HEK293T (cell line): ENCODE measurements around the gene RUFY4.
"Not testable (repeated sequence)": the region's sequence is repeated elsewhere in the genome, so short reads cannot be mapped to it uniquely, and the experiment has no call there.

Experiments
- CTCF ChIA-PET: fragments of 350-600 bp; formaldehyde crosslinking; extraction: SDS; loops from one replicate; lab custom pipeline; 2021; ENCODE audit warnings: antibody characterized with exemption, inconsistent platforms; lab: Yijun Ruan, JAX
- POLR2A ChIA-PET: fragments of 350-600 bp; formaldehyde crosslinking; extraction: SDS; loops from one replicate; lab custom pipeline; 2020; ENCODE audit warnings: antibody characterized with exemption, inconsistent platforms; lab: Yijun Ruan, JAX
- DNase-seq: peaks from one replicate; pipeline ENCODE4 v3.0.0; 2012; ENCODE audit warnings: mixed read lengths; ENCODE audit errors: extremely low spot score
- ARNT ChIP-seq: fragments of 450-650 bp; IDR thresholded peaks from 2 replicates; pipeline ENCODE4 v1.6.1; 2017; ENCODE audit warnings: mild to moderate bottlenecking
- BHLHE40 ChIP-seq: fragments of 450-650 bp; IDR thresholded peaks from 2 replicates; pipeline ENCODE4 v1.6.1; 2016; ENCODE audit warnings: mild to moderate bottlenecking, moderate library complexity, borderline replicate concordance
- CTBP1 ChIP-seq: fragments of 450-650 bp; IDR thresholded peaks from 2 replicates; pipeline ENCODE4 v1.6.1; 2016; ENCODE audit warnings: borderline replicate concordance
- ELF4 ChIP-seq: fragments of 450-650 bp; IDR thresholded peaks from 2 replicates; pipeline ENCODE4 v1.6.1; 2017; ENCODE audit warnings: antibody characterized with exemption
- FOXA1 ChIP-seq: fragments of 450-650 bp; IDR thresholded peaks from 2 replicates; pipeline ENCODE4 v1.6.1; 2016; ENCODE audit warnings: mild to moderate bottlenecking
- FOXK2 ChIP-seq: fragments of 450-650 bp; IDR thresholded peaks from 2 replicates; pipeline ENCODE4 v1.6.1; 2016; ENCODE audit warnings: mild to moderate bottlenecking
- FOXM1 ChIP-seq: fragments of 450-650 bp; IDR thresholded peaks from 2 replicates; pipeline ENCODE4 v1.6.1; 2017; ENCODE audit warnings: mild to moderate bottlenecking, borderline replicate concordance
- HDGF ChIP-seq: fragments of 450-650 bp; IDR thresholded peaks from 2 replicates; pipeline ENCODE4 v1.6.1; 2017; ENCODE audit warnings: antibody characterized with exemption, borderline replicate concordance
- L3MBTL2 ChIP-seq: fragments of 450-650 bp; conservative IDR thresholded peaks from 2 replicates; pipeline ENCODE4 v1.6.1; 2016; ENCODE audit warnings: mild to moderate bottlenecking
- LEF1 ChIP-seq: fragments of 450-650 bp; IDR thresholded peaks from 2 replicates; pipeline ENCODE4 v1.6.1; 2017; ENCODE audit warnings: mild to moderate bottlenecking, borderline replicate concordance
- NFRKB ChIP-seq: fragments of 450-650 bp; IDR thresholded peaks from 2 replicates; pipeline ENCODE4 v1.6.1; 2016; ENCODE audit warnings: mild to moderate bottlenecking, moderate library complexity
- SP1 ChIP-seq: fragments of 450-650 bp; IDR thresholded peaks from 2 replicates; pipeline ENCODE4 v1.6.1; 2017
- SUZ12 ChIP-seq: fragments of 450-650 bp; IDR thresholded peaks from 2 replicates; pipeline ENCODE4 v1.6.1; 2016; ENCODE audit warnings: mild to moderate bottlenecking
- TARDBP ChIP-seq: fragments of 450-650 bp; IDR thresholded peaks from 2 replicates; pipeline ENCODE4 v1.6.1; 2016
- ZNF384 ChIP-seq: fragments of 450-650 bp; IDR thresholded peaks from 2 replicates; pipeline ENCODE4 v1.6.1; 2016
- TF ChIP-seq, protein P1 (sequence below): fragments of 450-650 bp; IDR thresholded peaks from 2 replicates; pipeline ENCODE4 v1.6.1; 2016

Gene RUFY4

DNA sequence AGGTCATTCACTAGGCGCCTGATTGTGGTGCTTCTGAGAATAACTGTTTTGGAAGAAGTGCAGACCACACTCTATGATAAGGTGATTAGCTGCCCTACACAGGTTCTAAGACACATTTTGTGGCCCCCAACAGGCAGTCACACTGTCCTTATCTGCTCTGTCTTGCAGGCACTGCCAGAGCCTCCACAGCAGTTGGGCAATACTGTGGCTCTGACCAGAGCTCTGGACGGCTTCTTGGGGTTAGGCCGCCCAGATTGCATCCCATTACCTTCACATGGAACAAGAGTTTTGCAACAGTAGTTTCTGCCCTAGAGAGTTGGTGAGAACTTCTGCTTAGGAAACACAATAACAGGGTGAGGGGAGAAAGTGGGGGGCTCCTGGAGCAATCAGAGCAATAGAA, 22.7 kb downstream of the RUFY4 start:
- no peak for DNase-seq
- CTCF ChIA-PET = no interaction called here

DNA sequence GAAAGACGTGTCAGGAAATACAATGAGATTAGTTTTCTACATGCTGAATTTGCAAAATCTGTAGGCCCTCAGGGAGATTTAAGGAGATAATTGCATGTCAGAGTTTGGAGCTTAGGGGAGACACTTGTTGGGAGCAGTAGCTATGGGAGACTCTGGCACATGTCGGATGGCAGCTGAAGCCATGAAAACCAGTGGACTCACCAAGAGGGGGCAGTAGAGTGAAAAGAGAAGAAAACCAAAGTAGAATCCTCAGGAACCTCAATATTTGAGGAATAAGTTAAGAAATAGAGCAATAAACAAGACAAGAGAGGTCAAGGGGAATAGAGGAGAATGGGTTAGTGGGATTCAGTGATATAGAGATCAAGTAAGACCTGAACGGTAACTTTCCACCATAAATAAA, 24.8 kb downstream of the RUFY4 start:
- POLR2A ChIA-PET = no interaction called here
- CTCF ChIA-PET = no interaction called here
- no peak for DNase-seq
- TF ChIP-seq ARNT (no peak), SUZ12 (no peak), HDGF (no peak), L3MBTL2 (no peak), FOXM1 (no peak)

More for the DNA sequence above, 22.7 kb downstream of the RUFY4 start:
- POLR2A ChIA-PET = no interaction called here
- no peak for TF ChIP-seq FOXM1
- no peak for TF ChIP-seq SUZ12
- TF ChIP-seq ARNT = no peak
- no peak for TF ChIP-seq TARDBP
- no peak for TF ChIP-seq CTBP1
- no peak for TF ChIP-seq L3MBTL2
- no peak for TF ChIP-seq SP1
- TF ChIP-seq ELF4 = no peak
- TF ChIP-seq NFRKB = no peak
- TF ChIP-seq ZNF384 = no peak
- TF ChIP-seq, protein P1, sequence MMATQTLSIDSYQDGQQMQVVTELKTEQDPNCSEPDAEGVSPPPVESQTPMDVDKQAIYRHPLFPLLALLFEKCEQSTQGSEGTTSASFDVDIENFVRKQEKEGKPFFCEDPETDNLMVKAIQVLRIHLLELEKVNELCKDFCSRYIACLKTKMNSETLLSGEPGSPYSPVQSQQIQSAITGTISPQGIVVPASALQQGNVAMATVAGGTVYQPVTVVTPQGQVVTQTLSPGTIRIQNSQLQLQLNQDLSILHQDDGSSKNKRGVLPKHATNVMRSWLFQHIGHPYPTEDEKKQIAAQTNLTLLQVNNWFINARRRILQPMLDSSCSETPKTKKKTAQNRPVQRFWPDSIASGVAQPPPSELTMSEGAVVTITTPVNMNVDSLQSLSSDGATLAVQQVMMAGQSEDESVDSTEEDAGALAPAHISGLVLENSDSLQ = no peak
- TF ChIP-seq HDGF = no peak
- TF ChIP-seq BHLHE40 = no peak
- no peak for TF ChIP-seq FOXA1
- TF ChIP-seq FOXK2 = no peak

DNA sequence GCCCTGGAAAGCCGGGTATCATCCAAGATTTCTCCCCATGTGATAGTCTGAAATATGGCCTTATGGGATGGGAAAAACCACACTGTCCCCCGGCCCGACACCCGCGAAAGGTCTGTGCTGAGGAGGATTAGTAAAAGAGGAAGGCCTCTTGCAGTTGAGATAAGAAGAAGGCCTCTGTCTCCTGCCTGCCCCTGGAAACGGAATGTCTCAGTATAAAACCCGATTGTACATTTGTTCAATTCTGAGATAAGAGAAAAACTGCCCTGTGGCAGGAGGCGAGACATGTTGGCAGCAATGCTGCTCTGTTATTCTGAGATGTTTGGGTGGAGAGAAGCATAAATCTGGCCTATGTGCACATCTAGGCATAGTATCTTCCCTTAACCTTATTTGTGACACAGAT, 26.8 kb downstream of the RUFY4 start:
- TF ChIP-seq TARDBP (no peak), HDGF (no peak), NFRKB (no peak), SP1 (no peak), FOXM1 (no peak), FOXA1 (no peak), BHLHE40 (no peak), ELF4 (no peak), LEF1 (no peak), ARNT (no peak)
- TF ChIP-seq, protein P1 = no peak
- POLR2A ChIA-PET = no interaction called here
- CTCF ChIA-PET = no interaction called here

DNA sequence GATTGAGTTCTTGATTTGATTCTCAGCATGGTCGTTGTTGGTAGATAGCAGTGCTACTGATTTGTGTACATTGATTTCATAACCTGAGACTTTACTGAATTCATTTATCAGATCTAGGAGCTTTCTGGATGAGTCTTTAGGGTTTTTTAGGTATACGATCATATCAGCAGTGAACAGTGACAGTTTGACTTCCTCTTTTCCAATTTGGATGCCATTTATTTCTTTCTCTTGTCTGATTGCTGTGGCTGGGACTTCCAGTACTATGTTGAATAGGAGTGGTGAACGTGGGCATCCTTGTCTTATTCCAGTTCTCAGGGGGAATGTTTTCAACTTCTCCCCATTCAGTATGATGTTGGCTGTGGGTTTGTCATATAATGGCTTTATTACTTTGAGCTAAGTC, 28.9 kb downstream of the RUFY4 start:
- POLR2A ChIA-PET = no interaction called here
- CTCF ChIA-PET = no interaction called here
- no peak for DNase-seq
- TF ChIP-seq SP1 (no peak), ZNF384 (no peak), TARDBP (no peak), ARNT (no peak), HDGF (no peak), CTBP1 (no peak), ELF4 (no peak), BHLHE40 (no peak), L3MBTL2 (no peak), LEF1 (no peak), SUZ12 (no peak), FOXK2 (no peak), FOXA1 (no peak), FOXM1 (no peak), NFRKB (no peak)
- TF ChIP-seq, protein P1 = no peak

More for the DNA sequence above, 26.8 kb downstream of the RUFY4 start:
- DNase-seq = no peak

DNA sequence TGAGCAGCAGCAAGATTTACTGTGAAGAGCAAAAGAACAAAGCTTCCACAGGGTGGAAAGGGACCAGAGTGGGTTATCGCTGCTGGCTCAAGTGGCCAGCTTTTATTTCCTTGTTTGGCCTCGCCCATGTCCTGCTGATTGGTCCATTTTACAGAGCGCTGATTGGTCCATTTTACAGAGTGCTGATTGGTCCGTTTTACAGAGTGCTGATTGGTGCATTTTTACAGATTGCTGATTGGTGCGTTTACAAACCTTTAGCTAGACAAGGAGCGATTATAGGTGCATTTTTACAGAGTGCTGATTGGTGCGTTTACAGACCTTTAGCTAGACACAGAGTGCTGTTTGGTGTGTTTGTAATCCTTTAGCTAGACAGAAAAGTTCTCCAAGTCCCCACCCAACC, 39.8 kb downstream of the RUFY4 start:
- POLR2A ChIA-PET, CTCF ChIA-PET, DNase-seq: not testable (repeated sequence)

DNA sequence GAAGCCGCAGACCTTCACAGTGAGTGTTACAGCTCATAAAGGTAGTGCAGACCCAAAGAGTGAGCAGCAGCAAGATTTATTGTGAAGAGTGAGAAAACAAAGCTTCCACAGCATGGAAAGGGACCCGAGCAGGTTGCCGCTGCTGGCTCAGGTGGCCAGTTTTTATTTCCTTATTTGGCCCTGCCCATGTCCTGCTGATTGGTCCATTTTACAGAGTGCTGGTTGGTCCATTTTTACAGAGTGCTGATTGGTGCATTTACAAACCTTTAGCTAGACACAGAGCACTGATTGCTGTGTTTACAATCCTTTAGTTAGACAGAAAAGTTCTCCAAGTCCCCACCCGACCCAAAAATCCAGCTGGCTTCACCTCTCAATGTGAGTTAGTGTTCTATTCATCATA, 52.7 kb downstream of the RUFY4 start:
- DNase-seq, POLR2A ChIA-PET: not testable (repeated sequence)
- CTCF ChIA-PET = interaction anchor here (0.7 kb wide), 1 partner anchor 343 kb away, joined by 8 read pairs; no protein-coding TSS in a partner anchor

DNA sequence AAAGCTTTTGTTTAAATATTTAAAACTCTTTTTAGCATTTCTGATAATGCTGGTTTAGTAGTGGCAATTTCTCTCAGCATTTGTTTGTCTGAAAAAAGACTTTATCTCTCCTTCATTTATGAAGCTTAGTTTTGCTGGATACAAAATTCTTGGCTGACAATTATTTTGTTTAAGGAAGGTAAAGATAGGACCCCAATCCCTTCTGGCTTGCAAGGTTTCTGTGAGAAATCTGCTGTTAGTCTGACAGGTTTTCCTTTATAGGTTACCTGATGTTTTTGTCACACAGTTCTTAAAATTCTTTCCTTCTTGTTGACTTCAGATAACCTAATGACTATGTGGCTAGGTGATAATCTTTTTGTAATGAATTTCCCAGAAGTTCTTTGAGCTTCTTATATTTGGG, 53.2 kb downstream of the RUFY4 start:
- CTCF ChIA-PET = interaction anchor here (0.7 kb wide), 1 partner anchor 343 kb away, joined by 8 read pairs; no protein-coding TSS in a partner anchor
- DNase-seq, POLR2A ChIA-PET: not testable (repeated sequence)
